GM12872 (cell line): Measurements from ENCODE around the gene LSM14A.

Experiments used
- TF ChIP-seq, protein P1 (sequence below): IDR thresholded peaks from 3 replicates; pipeline ENCODE4 v1.5.1; 2011; ENCODE audit warnings: low read depth, mild to moderate bottlenecking, low read length, moderate library complexity; ENCODE audit not compliant: insufficient read depth

LSM14A gene

DNA sequence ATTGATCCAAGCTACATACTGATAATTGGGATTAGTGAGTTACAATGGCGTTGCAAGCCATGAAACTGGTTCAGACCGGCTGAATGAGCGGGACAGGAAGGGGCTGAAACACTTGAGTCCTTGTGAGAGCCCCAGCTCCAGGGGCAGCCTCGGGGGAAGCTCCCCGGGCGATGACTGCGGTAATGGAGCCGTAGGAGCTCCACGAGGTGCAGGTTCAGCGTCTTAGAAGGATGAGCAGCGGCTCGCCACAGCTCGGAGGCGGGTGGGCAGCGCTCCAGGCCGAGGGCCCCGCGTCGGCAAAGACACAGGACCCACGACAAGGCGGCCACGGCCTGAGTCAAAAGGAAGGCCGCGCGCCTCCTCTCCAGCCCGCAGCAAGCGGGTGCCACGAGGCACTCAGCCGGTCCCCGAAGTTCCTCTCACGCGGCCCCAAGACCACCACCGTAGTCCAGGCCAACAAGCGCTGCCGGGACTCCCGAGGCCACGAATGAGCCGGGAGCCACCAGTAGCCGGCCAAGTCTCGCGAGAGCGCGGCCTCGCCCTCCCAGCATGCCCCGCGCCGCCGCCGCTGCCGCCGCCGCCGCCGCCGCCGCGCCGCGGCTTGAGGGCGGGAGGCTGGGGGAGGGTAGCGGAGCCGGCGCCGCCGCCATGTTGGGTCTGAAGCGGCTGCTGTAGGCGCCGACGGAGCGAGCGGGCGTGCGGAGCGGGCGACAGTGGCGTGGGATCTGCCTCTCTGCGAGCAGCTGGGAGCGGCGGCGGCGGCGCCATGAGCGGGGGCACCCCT is at the start of gene LSM14A:
LSM14A (plus strand) TSS at position 628 of the 784 bp plus-strand sequence; CDS start at position 767, 139 bp downstream.
- TF ChIP-seq, protein P1, sequence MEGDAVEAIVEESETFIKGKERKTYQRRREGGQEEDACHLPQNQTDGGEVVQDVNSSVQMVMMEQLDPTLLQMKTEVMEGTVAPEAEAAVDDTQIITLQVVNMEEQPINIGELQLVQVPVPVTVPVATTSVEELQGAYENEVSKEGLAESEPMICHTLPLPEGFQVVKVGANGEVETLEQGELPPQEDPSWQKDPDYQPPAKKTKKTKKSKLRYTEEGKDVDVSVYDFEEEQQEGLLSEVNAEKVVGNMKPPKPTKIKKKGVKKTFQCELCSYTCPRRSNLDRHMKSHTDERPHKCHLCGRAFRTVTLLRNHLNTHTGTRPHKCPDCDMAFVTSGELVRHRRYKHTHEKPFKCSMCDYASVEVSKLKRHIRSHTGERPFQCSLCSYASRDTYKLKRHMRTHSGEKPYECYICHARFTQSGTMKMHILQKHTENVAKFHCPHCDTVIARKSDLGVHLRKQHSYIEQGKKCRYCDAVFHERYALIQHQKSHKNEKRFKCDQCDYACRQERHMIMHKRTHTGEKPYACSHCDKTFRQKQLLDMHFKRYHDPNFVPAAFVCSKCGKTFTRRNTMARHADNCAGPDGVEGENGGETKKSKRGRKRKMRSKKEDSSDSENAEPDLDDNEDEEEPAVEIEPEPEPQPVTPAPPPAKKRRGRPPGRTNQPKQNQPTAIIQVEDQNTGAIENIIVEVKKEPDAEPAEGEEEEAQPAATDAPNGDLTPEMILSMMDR, result no peak

DNA sequence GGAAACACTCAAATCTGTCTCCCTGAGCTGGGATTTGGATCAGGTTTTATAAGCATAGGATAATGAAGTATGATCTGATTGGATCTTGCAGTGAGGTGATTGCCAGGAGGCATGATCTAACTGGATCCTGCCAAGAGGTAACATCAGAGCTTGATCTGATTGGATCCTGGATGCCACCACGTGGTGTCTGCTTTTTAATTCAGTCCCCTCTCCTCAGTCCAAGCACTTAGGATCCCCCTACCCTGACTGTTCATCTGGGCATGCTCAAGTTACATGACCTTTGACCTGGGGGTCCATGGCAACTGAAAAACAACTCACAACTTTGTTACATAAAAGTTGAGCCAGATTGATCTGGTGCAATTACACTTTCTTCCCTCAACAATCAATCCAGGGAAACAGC is 47.5 kb upstream of the LSM14A start:
- TF ChIP-seq, protein P1, result no peak

DNA sequence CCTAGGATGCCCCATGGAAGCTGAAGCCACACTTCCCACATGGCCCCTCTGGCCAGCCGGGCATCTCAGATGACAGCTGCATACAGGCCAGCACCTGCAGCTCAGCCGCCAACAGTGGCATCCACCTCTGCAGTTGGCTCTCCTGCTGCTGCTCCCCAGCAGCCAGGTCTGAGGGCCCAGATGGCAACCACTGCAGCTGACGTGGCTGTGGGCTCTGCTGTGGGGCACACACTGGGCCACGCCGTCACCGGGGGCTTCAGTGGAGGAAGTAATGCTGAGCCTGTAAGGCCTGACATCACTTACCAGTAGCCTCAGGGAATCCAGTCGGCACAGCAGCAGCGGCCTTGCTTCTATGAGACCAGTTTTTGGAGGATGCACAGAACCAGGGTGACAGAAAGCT is 45.3 kb upstream of the LSM14A start:
- TF ChIP-seq, protein P1, result no peak

DNA sequence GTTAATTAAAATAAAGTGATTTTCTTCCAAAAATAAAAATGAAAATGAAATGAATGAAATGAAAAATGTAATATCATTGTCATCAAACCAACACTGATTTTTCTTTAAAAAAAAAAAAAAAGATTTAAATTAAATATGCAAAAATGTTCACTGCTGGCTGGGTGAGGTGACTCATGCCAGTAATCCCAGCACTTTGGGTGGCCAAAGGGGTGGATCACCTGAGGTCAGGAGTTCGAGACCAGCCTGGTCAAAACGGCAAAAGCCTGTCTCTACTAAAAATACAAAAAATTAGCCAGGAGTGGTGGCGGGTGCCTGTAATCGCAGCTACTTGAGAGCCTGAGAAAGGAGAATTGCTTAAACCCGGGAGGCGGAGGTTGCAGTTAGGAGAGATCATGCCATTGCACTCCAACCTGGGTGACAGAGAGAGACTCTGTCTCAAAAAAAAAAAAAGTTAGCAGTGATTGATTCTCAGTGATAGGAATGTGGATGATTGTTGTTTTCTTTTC is 44.6 kb upstream of the LSM14A start:
- TF ChIP-seq, protein P1, result no peak

DNA sequence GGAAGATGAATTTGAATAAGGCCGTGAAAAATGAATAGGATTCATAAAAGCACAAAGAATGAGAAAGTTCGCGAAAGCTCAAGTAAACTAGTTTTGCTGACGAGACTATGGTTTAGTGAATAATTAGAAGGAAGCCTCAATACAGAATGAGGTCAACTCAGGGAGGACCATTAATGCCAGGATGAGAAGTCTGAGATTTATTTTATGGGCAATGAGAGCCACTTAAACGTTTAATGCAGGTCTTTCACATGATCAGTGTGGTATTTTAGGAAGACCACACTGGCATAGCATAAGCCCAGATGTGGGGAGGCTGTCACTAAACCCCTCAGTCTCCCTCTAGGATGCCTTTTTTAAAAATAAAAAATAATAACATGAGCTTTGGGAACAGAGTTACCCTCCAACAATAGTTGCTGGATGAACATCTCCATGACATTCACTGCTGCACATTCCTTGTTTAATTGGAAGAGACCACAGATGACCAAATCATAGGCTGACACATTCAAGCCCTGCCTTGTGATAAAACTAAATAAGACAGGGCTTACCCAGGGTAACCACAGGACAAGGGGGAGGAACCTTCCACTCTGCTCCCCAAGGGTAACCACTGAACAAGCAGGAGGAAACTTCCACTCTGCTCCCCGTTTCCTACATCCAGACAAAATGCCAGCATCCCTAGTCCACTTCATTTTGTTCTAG is 43.6 kb upstream of the LSM14A start:
- TF ChIP-seq, protein P1, result no peak

DNA sequence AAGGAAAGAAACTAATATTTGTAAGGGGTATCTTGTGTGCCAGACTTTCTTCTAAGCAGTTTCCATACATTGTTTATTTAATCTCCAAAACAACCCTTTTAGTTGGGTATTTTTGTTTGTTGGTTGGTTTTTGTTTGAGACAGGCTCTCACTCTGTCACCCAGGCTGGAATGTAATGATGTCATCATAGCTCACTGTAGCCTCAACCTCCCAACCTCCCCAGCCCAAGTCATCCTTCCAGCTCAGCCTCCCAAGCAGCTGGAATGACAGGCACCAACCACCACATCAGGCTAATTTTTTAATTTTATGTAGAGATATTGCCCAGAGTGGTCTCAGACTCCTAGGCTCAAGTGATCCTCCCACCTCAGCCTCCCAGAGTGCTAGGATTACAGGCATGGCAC is 41.2 kb upstream of the LSM14A start:
- TF ChIP-seq, protein P1, result no peak

DNA sequence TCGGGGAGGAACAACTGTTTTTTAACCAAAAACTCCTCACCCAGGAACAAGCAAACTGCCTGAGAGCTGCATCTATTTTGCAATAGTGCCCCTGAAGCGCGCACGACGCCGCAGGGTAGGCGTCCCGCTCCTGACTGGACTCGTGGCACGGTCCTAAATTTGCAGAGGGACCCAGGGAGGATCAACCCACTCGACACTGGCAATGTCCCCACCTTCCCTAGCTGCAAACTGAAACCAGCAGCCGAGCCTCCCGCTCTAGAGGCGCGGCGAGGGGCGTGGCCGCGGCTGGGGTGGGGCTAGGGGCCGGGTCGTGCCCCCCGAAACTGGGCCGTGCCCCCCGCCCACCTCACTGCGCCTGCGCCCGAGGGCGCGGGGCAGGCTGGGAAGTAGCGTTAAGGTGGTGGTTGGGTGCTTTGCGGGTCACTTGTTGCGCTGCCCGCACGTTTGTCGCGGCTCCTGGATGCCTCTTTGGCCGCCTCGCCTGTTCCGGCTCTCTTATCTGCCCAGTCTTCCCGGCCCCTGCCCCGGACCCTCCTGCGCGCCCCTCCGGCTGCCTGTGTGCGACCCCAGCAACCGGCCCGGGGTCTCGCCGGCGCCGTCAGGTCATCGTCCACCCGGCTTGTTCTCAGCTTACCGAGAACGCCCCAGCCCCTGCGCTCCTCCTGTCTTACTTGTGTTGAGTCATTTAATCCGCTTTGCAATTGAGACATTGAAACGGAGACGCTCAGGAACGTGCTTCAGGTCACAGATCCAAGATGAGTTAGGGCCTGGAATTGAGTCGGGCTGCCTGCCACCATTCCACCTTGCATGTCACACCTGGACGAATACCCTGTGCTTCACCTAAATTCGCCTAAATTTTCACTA is 37.9 kb upstream of the LSM14A start:
- TF ChIP-seq, protein P1, result no peak
